Natural killer cell (primary cell): Measurements from ENCODE around the gene INPP5A. TPM values are rescaled to one million over a fixed set of nuclear protein-coding genes. Genes with fewer than 3 reads are reported as not detected.

Source experiments
- ATAC-seq, 3 donors: fragments of 150-1000 bp in 2 of 3; fragments of 200-7000 bp in 1 of 3; cut with Tn5 transposase; 1 replicate in 1 of 3; 2 replicates in 2 of 3; pipeline ENCODE4 v1.10.0; 2021; ENCODE audit warnings: mild to moderate bottlenecking in 2 of 3, moderate library complexity in 2 of 3
- DNase-seq, 2 donors: peaks; one replicate each; pipeline versions ENCODE4 v3.0.0 to v3.0.0-alpha.2; 2013 to 2021; ENCODE audit warnings: mixed read lengths in 1 of 2
- H3K27ac ChIP-seq: one replicate; pipeline ENCODE4 v1.5.1; 2013; ENCODE audit warnings: mild to moderate bottlenecking, low read length
- H3K27me3 ChIP-seq: one replicate; pipeline ENCODE4 v1.6.1; 2013; ENCODE audit warnings: low read length; ENCODE audit not compliant: control insufficient read depth, insufficient read depth
- H3K36me3 ChIP-seq: one replicate; pipeline ENCODE4 v1.6.1; 2013; ENCODE audit warnings: low read length; ENCODE audit not compliant: control insufficient read depth, insufficient read depth
- H3K4me1 ChIP-seq: one replicate; pipeline ENCODE4 v1.6.1; 2013; ENCODE audit warnings: low read length; ENCODE audit not compliant: control insufficient read depth, insufficient read depth
- H3K4me3 ChIP-seq: one replicate; pipeline ENCODE4 v1.5.1; 2013; ENCODE audit warnings: low read length
- H3K9me3 ChIP-seq: one replicate; pipeline ENCODE4 v1.6.1; 2013; ENCODE audit warnings: low read length; ENCODE audit not compliant: control insufficient read depth, insufficient read depth
- H3K27ac Mint-ChIP-seq, 2 donors: one replicate each; pipeline ENCODE4 v1.8.0; 2022; ENCODE audit warnings: mild to moderate bottlenecking in 2 of 2, mixed read lengths in 2 of 2, moderate library complexity in 1 of 2
- H3K27me3 Mint-ChIP-seq, 2 donors: one replicate each; pipeline ENCODE4 v1.8.0; 2022; ENCODE audit warnings: low read depth in 2 of 2, mixed read lengths in 2 of 2
- H3K36me3 Mint-ChIP-seq: one replicate; pipeline ENCODE4 v1.8.0; 2022; ENCODE audit warnings: mixed read lengths
- H3K4me1 Mint-ChIP-seq, 2 donors: one replicate each; pipeline ENCODE4 v1.8.0; 2022; ENCODE audit warnings: mixed read lengths in 2 of 2
- H3K4me3 Mint-ChIP-seq: one replicate; pipeline ENCODE4 v1.8.0; 2022; ENCODE audit warnings: mild to moderate bottlenecking, moderate library complexity, mixed read lengths
- H3K9me3 Mint-ChIP-seq, 2 donors: one replicate each; pipeline ENCODE4 v1.8.0; 2022; ENCODE audit warnings: mixed read lengths in 2 of 2
- WGBS: methylation state at CpG from one replicate; pipeline ENCODE4 v1.1.7; 2013; ENCODE audit warnings: missing lambda C conversion rate; ENCODE audit not compliant: insufficient coverage; 5-methylcytosine and 5-hydroxymethylcytosine counted together
- intact Hi-C: fragments of 100-400 bp; cut with micrococcal nuclease; formaldehyde crosslinking; loops from one replicate; pipeline ENCODE4 v1.14.2; 2022
- total RNA-seq, 4 donors: library from RNA; stranded (reverse); fragments of 120-200 nt in 1 of 4; gene quantifications; one replicate each; pipeline versions ENCODE4 v1.2.3 to v1.2.4, GENCODE V29; 2013 to 2022
- TF ChIP-seq, protein P1 (sequence below): fragments of 200-600 bp; IDR thresholded peaks from one replicate; pipeline ENCODE4 v1.8.0; 2022; ENCODE audit warnings: antibody characterized with exemption

Gene INPP5A
- total RNA-seq, 3 donors from 2014 or later (not counting 1 experiment from before 2014, with no cell fraction given): 12.6 to 38.6 (median 18.6) TPM

DNA sequence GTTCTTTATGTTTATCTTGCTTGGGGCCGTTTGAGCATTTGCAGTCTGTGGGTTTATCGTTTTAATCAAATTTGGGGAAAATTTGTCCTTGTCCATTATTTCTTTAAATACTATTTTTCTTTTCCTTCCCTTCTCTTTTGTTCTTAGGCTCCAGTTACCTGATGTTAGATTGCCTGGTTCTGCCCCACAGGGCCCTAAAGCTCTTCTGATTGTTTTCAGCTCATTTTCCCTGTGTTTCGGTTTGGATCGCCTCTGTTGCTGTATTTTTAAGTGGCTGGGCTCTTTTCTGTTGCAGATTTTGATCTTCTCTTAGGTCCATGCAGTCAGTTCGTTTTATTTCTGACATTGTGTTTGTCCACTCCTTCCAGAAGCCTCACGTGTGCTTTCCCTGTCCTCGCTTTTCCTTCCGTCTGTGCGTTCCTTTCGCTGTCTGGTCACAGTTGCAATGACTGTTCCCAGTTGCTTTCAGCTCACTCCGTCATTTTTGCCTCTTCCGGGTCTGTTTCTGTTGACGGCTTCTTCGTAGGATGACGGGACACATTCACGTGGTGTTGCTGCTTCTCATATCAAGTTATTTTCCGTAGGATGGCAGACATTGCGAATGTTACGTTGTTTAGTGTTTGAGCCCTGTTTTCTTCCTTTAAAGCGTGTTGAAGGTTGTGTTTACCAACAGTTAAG is 111.4 kb downstream of the INPP5A start:
- no peaks in the 10 kb centered on the region for H3K9me3 ChIP-seq
- DNase-seq: no peak
- Mint-ChIP-seq H3K36me3 (no peaks in the 10 kb centered on the region), H3K4me3 (no peak overlapping the region), H3K27me3 (no peaks in the 10 kb centered on the region), H3K9me3 (no peaks in the 10 kb centered on the region), H3K27ac (no peak overlapping the region), H3K4me1 (peaks cover 0 to 4% of the 10 kb centered on the region in 2 donors)
- TF ChIP-seq, protein P1, sequence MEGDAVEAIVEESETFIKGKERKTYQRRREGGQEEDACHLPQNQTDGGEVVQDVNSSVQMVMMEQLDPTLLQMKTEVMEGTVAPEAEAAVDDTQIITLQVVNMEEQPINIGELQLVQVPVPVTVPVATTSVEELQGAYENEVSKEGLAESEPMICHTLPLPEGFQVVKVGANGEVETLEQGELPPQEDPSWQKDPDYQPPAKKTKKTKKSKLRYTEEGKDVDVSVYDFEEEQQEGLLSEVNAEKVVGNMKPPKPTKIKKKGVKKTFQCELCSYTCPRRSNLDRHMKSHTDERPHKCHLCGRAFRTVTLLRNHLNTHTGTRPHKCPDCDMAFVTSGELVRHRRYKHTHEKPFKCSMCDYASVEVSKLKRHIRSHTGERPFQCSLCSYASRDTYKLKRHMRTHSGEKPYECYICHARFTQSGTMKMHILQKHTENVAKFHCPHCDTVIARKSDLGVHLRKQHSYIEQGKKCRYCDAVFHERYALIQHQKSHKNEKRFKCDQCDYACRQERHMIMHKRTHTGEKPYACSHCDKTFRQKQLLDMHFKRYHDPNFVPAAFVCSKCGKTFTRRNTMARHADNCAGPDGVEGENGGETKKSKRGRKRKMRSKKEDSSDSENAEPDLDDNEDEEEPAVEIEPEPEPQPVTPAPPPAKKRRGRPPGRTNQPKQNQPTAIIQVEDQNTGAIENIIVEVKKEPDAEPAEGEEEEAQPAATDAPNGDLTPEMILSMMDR: no peak
- no peak overlapping the region for H3K27ac ChIP-seq
- no peak overlapping the region for H3K4me3 ChIP-seq
- ATAC-seq: no peak
- H3K27me3 ChIP-seq: no peaks in the 10 kb centered on the region
- 93% methylated on average over 20 of the region's 20 CpGs for WGBS
- H3K36me3 ChIP-seq: no peaks in the 10 kb centered on the region
- intact Hi-C loops: no loop called here
- no peaks in the 10 kb centered on the region for H3K4me1 ChIP-seq

DNA sequence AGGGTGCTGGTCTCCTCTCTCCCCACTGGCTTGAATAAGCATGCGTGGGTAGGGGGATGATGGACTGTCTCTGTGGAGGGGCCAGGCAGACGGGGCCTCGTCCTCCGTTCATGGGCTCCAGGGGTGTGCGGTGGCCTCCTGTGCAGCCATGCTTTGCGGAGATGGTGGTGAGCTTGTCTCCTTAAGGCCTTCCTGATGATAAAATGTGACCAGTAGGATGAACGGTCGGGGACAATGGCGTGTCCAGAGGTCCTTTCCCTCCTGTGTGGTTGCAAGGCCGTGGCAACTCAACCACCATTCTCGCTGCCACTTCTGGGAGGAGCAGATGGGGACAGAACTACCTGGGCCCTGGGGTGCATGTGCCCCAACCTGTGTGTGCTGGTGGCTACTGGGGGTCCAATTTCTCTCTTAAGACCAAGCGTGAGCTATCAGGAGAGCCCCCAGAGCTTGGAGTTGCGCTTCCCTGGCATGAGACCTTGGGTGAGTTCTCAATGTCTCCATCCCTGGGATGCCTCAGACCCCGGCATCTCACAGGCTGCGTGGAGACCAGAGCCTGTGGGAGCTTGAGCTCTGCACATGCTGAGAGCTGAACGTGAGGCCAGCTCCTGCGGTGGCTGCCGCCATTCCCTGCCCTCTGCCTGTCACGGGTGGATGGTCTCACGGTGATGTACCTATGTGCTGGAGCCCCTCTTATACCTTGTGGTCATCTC is 112.2 kb downstream of the INPP5A start:
- WGBS: 93% methylated on average over 20 of the region's 20 CpGs
- Mint-ChIP-seq H3K27ac (no peak overlapping the region), H3K9me3 (no peaks in the 10 kb centered on the region), H3K27me3 (no peaks in the 10 kb centered on the region), H3K4me1 (peaks cover 0 to 8% of the 10 kb centered on the region in 2 donors), H3K4me3 (no peak overlapping the region), H3K36me3 (no peaks in the 10 kb centered on the region)
- Histone ChIP-seq H3K4me3 (no peak overlapping the region), H3K9me3 (no peaks in the 10 kb centered on the region), H3K4me1 (no peaks in the 10 kb centered on the region), H3K27ac (no peak overlapping the region), H3K27me3 (no peaks in the 10 kb centered on the region), H3K36me3 (no peaks in the 10 kb centered on the region)
- DNase-seq: no peak
- no peak for ATAC-seq
- intact Hi-C loops: loop anchor here (5.0 to 10.0 kb wide), 2 partner anchors 142 to 255 kb away; no protein-coding TSS in a partner anchor
- TF ChIP-seq, protein P1: no peak

DNA sequence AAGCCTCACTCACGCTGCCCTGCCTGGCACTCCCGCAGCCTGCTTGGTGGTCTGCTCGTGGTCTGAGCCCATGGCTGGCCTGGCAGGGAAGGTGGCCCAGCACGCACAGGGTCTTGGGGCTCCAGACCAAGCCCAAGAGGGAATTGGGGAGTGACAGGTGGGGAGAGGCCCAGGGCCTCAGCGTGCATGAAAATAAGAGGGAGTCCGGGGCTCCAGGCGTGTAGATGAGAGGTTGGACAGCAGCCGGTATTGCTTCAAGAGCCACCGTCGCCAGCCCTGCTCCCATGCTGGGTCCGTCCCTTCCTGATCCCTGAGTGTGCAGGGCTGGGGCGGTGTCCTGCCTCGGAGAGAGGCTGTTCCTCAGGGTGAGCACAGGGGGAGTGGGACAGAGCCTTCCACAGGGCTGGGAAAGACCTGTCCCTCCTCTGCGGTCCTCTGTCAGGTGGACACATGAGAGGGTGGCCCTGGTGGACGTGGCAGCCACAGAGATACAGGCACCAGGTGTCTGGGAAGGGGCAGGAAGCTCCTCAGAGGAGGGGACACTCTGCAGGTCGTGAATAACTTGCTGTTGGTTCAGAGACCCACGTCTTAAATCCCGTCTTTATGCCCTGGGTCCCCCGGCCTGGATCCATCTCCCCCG is 113.1 kb downstream of the INPP5A start:
- no peaks in the 10 kb centered on the region for H3K4me1 ChIP-seq
- H3K4me3 ChIP-seq: no peak overlapping the region
- no peak for DNase-seq
- TF ChIP-seq, protein P1: no peak
- no peaks in the 10 kb centered on the region for H3K36me3 ChIP-seq
- H3K27me3 ChIP-seq: no peaks in the 10 kb centered on the region
- Mint-ChIP-seq H3K36me3 (no peaks in the 10 kb centered on the region), H3K4me1 (peaks cover 0 to 10% of the 10 kb centered on the region in 2 donors), H3K27me3 (no peaks in the 10 kb centered on the region), H3K27ac (no peak overlapping the region), H3K4me3 (no peak overlapping the region), H3K9me3 (no peaks in the 10 kb centered on the region)
- WGBS: 93% methylated on average over 20 of the region's 20 CpGs
- no peaks in the 10 kb centered on the region for H3K9me3 ChIP-seq
- ATAC-seq: no peak
- intact Hi-C loops: loop anchor here (5.0 to 10.0 kb wide), 2 partner anchors 142 to 254 kb away; no protein-coding TSS in a partner anchor
- no peak overlapping the region for H3K27ac ChIP-seq
